Lower leg skin (tissue), 4 donors: ENCODE results near the gene RPL22. TPM values are rescaled to one million over a fixed set of nuclear protein-coding genes. Genes with fewer than 3 reads are reported as not detected.

Experiments
- DNase-seq, 2 donors: peaks; one replicate each; pipeline ENCODE4 v3.0.0-alpha.2; 2019; ENCODE audit warnings: low spot score in 2 of 2
- H3K4me3 ChIP-seq: fragments of 200-600 bp; sonication (generic); 2 replicates; pipeline ENCODE4 v1.5.1; 2017; ENCODE audit warnings: mild to moderate bottlenecking, low read depth; ENCODE audit not compliant: poor library complexity, severe bottlenecking
- POLR2A ChIP-seq, 2 donors: fragments of 450-650 bp; IDR thresholded peaks; one replicate each; pipeline ENCODE4 v1.6.1; 2016 to 2017; ENCODE audit warnings: antibody characterized with exemption in 2 of 2, mild to moderate bottlenecking in 1 of 2, moderate library complexity in 1 of 2
- WGBS, 2 donors: methylation state at CpG; one replicate each; pipeline ENCODE4 v1.1.5; 2018; 5-methylcytosine and 5-hydroxymethylcytosine counted together
- intact Hi-C: fragments of 100-400 bp; cut with DNase I; formaldehyde crosslinking; loops from one replicate; pipeline ENCODE4 v1.15.0; 2023; ENCODE audit warnings: low total_unique reads
- total RNA-seq, 4 donors: library from RNA; depleted of rRNA; stranded (reverse); fragments of >200 nt; gene quantifications; one replicate each; pipeline ENCODE4 v1.1.0, GENCODE V29; 2016
- TF ChIP-seq, protein P1 (sequence below), 3 donors: fragments of 450-650 bp; IDR thresholded peaks; one replicate each; pipeline ENCODE4 v1.5.1; 2016; ENCODE audit warnings: antibody characterized with exemption in 3 of 3, mild to moderate bottlenecking in 3 of 3, moderate library complexity in 2 of 3

RPL22 gene
- total RNA-seq, 4 donors from 2014 or later = 122 to 216 (median 179) TPM

DNA sequence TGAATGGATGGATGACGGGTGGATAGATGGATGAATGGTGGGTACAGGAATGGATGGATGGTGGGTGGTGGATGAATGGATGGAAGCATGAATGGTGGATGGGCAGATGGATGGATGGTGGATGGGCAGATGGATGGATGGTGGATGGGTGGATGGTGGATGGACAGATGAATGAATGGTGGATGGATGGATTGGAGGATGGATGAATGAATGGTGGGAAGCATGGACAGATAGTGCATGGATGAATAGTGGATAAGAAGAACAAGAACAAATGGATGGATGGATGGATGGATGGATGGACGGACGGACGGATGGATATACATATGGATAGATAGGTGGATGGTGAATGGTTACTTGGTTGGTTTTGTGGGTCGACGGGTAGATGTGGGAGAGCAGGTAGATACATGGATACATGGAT lies 24.0 kb downstream of the RPL22 start:
- intact Hi-C loops = no loop called here
- no peak overlapping the region for H3K4me3 ChIP-seq
- no peak for DNase-seq
- TF ChIP-seq, protein P1, sequence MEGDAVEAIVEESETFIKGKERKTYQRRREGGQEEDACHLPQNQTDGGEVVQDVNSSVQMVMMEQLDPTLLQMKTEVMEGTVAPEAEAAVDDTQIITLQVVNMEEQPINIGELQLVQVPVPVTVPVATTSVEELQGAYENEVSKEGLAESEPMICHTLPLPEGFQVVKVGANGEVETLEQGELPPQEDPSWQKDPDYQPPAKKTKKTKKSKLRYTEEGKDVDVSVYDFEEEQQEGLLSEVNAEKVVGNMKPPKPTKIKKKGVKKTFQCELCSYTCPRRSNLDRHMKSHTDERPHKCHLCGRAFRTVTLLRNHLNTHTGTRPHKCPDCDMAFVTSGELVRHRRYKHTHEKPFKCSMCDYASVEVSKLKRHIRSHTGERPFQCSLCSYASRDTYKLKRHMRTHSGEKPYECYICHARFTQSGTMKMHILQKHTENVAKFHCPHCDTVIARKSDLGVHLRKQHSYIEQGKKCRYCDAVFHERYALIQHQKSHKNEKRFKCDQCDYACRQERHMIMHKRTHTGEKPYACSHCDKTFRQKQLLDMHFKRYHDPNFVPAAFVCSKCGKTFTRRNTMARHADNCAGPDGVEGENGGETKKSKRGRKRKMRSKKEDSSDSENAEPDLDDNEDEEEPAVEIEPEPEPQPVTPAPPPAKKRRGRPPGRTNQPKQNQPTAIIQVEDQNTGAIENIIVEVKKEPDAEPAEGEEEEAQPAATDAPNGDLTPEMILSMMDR (IDR thresholded peaks at IDR 0.05) = no peak
- no peak for TF ChIP-seq POLR2A (IDR thresholded peaks at IDR 0.05)
- 89 to 93% methylated on average over 6 of the region's 6 CpGs for WGBS, 2 donors

DNA sequence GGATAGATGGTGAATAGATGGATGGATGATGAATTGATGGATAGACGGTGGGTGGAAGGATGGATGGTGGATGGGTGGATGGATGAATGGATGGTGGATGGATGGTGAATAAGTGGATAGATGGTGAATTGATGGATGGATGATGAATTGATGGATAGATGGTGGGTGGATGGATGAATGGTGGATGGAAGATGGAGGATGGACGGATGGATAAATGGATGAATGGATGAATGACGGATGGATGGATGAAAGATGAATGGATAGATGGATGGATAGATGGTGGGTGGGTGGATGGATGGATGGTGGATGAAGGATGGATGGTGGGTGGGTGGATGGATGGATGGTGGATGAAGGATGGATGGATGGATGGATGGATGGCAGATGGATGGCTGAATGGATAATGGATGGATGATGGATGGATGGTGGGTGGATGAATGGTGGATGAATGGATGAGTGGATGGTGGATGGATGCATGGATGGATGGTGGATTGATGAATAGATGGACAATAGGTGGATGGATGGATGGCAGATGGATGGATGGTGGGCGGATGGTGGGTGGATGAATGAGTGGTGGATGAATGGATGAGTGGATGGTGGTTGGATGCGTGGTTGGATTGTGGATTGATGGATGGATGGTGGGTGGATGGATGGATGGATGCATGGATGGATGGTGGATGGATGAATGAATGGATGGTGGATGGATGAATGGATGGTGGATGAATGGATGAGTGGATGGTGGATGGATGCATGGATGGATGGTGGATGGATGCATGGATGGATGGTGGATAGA lies 24.6 kb downstream of the RPL22 start:
- TF ChIP-seq POLR2A (IDR thresholded peaks at IDR 0.05) = no peak
- TF ChIP-seq, protein P1 (IDR thresholded peaks at IDR 0.05) = peak in 1 of 3 donors; percentile 17
- H3K4me3 ChIP-seq = no peak overlapping the region
- no peak for DNase-seq
- intact Hi-C loops = no loop called here
- 83 to 88% methylated on average over 5 of the region's 5 CpGs for WGBS, 2 donors

DNA sequence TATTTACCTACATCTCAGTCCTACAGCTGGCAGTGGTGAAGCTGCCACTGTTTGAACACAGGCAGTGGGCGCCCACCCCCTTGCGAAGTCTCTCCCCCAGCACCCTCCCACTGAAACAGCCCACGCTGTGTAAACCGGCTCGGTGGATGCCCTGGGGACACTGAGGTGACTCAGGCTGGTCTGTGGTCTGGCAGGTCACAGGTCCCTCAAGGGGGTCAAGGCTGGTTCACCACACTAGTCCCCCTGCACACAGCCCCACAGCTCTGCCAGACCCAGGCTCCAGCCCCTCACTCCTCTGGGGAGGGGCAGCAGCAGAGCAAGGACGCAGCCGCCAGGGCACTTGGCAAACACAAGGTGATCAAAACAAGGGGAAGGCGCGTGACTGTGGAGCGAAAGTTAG lies 26.8 kb downstream of the RPL22 start:
- TF ChIP-seq, protein P1 (IDR thresholded peaks at IDR 0.05) = no peak
- TF ChIP-seq POLR2A (IDR thresholded peaks at IDR 0.05) = no peak
- intact Hi-C loops = no loop called here
- WGBS, 2 donors = 73 to 83% methylated on average over 10 of the region's 10 CpGs
- H3K4me3 ChIP-seq = no peak overlapping the region
- DNase-seq = no peak

DNA sequence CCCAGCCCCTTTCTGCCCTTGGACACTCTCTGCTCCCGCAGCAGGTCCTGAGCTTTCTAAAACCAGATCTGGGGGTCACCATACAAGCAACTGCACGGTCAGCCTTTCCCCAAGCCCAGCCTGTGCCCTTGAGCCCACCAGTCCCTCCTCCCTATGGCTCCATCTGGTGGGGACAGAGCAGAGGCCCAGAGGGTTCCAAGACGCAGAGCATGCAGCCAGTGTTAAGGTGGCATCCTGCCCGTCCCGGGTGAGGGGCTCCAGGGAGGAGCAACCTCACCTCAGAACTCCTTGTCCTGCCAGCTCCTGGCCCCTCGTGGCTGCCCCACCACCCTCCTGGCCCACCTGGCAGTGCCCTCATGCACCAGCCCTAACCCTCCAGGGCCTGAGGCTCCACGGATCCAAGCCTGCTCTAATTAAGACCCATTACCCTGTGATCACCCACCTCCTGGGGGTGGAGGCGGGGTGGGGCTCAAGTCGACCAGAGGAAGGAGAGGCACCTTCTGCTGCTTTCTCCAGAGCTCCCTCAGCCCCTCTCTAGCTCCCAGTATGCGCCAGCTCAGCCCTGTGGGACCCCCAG lies 27.8 kb downstream of the RPL22 start:
- no peak overlapping the region for H3K4me3 ChIP-seq
- TF ChIP-seq POLR2A (IDR thresholded peaks at IDR 0.05) = no peak
- TF ChIP-seq, protein P1 (IDR thresholded peaks at IDR 0.05) = no peak
- WGBS, 2 donors = 42 to 44% methylated on average over 10 of the region's 10 CpGs
- DNase-seq = no peak
- intact Hi-C loops = no loop called here

DNA sequence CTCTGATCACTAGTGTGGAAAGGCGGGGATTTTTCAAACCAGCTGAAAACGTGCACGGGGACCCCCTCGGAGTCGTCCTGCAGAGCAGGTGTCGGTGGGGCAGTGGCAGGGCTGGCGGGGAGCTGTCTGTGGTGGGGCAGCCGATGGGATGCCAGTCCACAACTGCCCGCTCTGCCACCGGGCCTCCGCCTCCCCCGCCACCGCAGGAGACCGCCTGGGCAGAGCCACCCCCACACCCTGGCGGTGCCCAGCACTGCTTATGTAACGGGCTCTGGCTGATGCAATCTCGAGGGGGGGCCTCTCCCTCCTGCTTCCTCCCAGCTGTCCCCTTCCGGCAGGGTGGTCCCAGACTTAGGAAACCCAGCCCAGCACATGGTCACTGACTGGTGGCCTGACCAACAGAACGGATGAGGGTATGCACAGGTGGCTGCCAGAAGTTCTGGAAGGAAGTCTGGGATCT lies 28.6 kb downstream of the RPL22 start:
- no peak for DNase-seq
- WGBS, 2 donors = 44 to 49% methylated on average over 18 to 19 of the region's 19 CpGs
- intact Hi-C loops = no loop called here
- TF ChIP-seq POLR2A (IDR thresholded peaks at IDR 0.05) = no peak
- TF ChIP-seq, protein P1 (IDR thresholded peaks at IDR 0.05) = no peak
- H3K4me3 ChIP-seq = no peak overlapping the region
